Stimulated activated CD4-positive, alpha-beta T cell treated with anti-CD3 and anti-CD28 coated beads, Interleukin-12 subunit alpha, Interleukin-12 subunit beta, amount 100 ng/mL, for 24 hours (primary cell): Measurements from ENCODE around the gene SELENON.

Experiments
- DNase-seq, 2 experiments: peaks; one replicate each; pipeline ENCODE4 v3.0.0-alpha.2; 2020; ENCODE audit warnings: low read depth in 2 of 2

The SELENON gene

GRCh38 chr1:25771221-25772114 is 28.5 kb upstream of the SELENON start:
- DNase-seq, result peak in 1 of 2 experiments; percentile 19

GRCh38 chr1:25772164-25772563 is 27.8 kb upstream of the SELENON start:
- DNase-seq, result no peak

- DNase-seq, result no peak
Observed at GRCh38 chr1:25772692-25773245, 27.2 kb upstream of the SELENON start.

GRCh38 chr1:25773441-25774125 is 26.4 kb upstream of the SELENON start:
- no peak for DNase-seq

- no peak for DNase-seq
Observed at GRCh38 chr1:25774206-25774803, 25.7 kb upstream of the SELENON start.

GRCh38 chr1:25774921-25775771 is 24.8 kb upstream of the SELENON start:
- DNase-seq, result peak; percentile 63 to 82

DNA sequence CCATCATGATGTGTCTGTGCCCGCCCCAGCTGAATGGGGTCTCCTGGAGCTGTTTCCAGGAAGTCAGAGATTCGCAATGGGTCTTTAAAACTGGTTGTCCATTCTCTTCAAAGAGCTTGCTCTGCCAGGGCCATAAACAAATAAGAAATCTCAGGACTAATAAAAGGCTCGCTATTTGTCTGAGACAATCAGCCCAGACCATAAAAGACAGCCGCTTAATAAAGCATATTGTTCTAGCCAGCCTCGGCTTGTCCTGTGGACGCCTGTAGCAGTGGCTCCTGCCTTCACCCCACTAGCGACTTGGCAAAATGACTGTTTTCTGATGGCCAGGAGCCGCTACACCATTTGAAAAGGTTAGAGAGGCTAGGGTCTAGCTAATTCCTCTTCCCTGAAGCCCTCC is 20.6 kb upstream of the SELENON start:
- DNase-seq, result no peak

GRCh38 chr1:25779894-25780293 is 20.1 kb upstream of the SELENON start:
- no peak for DNase-seq

GRCh38 chr1:25780318-25781129 is 19.5 kb upstream of the SELENON start:
- DNase-seq, result no peak

DNA sequence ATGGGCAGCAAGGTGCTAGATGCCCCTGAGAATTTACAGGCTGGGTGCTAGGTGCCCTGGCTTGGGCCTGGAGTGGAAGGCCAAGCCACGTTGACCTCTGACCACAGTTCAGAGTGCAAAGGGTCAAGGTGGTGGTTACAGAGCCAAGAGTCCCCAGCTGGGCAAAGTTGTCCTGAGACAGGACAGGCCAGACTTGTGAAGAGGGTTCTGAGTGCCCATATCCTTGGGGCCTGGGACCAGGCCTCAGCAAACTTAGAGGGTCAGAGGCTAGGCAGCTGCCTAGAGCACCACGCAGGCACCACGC is 18.9 kb upstream of the SELENON start:
- DNase-seq, result no peak

DNA sequence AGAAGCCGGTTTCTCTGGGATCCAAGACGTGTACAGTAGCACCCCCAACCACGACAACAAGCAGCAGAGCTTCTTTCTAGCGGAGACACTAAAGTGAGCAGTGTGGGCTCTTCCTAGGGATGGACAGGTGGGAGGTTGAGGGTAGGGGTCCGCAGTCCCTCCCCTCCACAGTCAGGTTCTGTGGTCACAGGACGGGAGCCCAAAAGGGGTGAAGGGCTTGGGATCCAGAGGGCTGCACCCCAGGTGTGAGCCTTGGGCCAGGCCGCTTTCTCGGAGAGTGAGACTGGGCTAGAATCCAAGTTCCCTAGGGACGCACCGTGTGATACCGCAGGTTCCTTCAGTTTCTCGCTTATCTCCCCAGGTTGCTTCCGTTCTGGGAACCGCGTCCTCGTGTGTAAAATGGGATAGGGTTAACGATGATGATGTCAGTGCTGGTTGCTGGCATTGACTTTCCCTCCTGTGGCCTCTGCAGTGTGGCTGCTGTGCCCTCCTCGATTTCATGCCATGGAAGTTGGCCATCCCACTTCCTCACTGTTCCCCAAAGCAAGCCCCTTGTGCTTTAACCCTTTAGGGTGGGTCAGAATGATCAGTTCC is 17.3 kb upstream of the SELENON start:
- no peak for DNase-seq

DNA sequence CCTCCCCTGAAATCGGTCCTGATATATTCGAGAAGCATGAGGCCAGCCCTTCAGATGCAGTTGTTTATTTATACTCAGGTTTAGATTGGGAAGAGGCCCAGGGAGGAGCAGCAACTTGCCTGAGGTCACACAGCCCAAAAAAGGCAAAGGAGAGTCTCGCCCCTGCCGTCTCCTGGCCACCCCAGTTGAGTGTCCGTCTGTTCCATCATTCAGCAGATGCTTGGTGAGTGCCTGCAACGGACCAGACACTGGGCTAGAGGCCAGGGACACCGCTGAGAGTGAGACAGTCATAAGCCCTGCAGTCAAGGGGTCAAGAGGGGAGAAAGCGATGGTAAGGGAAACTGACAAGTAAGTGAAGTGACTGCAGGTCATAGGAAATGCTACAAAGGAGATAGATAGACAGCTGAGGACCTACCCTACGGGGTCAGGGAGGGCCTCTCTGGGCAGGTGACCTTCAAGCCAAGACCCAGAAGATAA is 15.4 kb upstream of the SELENON start:
- DNase-seq, result no peak

- DNase-seq, result no peak
Observed at GRCh38 chr1:25785333-25786067, 14.5 kb upstream of the SELENON start.

DNA sequence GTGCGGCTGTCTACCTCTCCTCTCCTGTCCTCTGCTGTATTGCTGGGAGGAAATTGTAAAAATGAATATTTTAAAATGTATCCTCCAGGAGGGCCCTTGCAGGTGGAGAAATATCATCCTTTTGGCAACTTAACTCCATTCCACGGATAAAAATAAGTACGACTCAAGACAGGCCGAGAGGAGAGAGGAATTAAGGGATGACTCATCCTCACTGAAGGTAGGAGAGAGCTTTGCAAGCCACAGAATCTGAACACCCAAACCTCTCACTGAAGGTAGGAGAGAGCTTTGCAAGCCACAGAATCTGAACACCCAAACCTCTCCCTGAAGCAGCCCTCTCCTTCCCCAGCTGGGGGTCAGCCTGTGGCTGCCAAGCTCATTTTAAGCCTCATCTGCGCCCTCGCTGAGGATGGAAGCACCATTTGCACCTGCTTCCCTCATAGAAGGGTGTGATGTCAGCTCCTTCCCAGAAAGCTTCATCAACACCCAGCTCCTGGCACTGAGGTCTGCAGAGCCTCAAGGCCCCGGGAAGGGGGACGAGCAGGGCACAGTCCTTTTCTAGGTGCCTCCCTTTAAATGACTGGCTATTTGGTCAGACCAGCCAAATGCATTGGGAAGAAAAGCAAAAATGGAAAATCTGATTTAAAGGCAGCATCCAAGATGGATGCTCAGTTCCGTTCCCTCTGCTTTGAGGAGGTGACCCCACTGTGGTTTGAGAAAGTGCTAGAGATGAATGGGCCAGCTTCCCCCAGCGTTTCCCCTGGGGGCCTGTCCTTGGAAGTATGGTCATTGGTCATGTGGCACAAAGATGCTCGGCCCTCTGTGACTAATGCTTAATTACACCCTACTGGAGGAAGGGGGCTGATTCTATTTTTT is 12.9 kb upstream of the SELENON start:
- DNase-seq, result no peak

DNA sequence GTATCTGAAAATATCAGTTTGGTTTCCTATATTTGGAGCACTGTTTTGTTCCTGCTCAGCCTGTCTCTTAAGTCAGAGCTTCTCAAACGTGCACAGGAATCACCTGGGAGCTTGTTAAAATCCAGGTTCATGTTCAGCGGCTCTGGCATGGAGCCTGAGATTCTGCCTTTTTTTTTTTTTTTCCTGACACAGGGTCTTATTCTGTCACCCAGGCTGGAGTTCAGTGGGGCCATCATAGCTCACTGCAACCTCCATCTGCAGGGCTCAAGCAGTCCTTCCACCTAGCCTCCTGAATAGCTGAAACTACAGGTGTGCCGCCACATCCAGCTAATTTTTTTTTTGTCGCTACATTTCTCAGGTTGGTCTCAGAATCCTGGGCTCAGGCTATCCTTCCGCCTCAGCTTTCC is 12.2 kb upstream of the SELENON start:
- no peak for DNase-seq

DNA sequence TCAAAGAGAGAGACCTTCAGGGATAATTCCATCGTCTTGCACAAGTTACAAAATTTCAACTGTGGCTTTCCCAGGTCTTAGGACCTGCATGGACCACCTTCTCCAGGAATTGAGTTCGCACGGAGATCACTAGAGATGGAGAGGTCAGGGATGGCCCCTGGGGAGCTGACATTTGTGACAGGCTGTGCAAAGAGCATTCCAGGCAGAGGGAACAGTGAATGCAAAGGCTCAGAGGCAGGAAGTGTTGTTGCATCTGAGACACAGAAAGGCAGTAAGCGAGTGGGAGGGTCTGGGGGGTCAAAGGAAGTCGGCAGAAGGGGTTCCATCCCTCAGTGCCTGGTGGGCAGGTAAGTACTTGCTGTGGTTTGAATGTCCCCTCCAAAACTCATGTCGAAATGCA is 9.5 kb upstream of the SELENON start:
- no peak for DNase-seq

GRCh38 chr1:25792115-25792514 is 7.9 kb upstream of the SELENON start:
- DNase-seq, result no peak

DNA sequence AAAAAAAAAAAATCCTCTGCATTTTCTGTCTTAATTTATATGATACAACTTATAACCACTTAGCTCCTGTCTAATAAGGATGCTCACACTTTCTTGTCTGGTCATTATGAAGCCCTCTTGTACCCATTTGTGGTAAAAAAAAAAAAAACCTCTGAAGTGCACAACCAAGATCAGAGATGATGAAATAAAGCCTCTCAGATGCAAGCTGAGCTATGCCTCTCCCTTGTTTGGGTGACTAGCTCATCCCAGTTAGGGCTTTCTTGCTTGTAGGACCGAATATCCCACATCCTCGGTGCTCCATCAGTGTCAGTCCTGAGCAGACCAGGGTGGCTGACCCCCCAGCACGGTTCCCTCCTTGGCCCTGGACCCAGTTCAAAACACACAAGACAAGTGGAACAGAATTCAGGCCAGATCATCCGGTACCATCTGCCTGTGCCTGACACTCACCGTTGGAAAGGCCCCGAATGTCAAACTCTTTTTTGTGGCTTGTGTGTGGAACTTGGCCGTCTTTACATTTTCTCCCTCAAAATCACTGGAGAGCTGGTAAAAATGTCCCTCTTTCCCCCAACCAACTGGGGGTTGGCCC is 6.3 kb upstream of the SELENON start:
- no peak for DNase-seq
